Common myeloid progenitor, CD34-positive (primary cell): ENCODE measurements around the gene ANP32B.

ENCODE experiments used
- CTCF ChIA-PET: fragments of 350-600 bp; sonication (Branson Sonifier 250); formaldehyde crosslinking; loops from one replicate; lab custom pipeline; 2021; ENCODE audit warnings: antibody characterized with exemption; lab: Charles Lee
- POLR2A ChIA-PET: fragments of 350-600 bp; sonication (Branson Sonifier 250); formaldehyde crosslinking; loops from one replicate; lab custom pipeline; 2021; ENCODE audit warnings: antibody characterized with exemption; lab: Charles Lee
- DNase-seq, 3 donors: peaks; one replicate each; pipeline versions ENCODE4 v3.0.0 to v3.0.0-alpha.2; 2013
- H3K27ac ChIP-seq, 2 experiments: 1 replicate in 1 of 2; 2 replicates in 1 of 2; pipeline ENCODE4 v1.7.0; 2013; ENCODE audit warnings: inconsistent platforms in 2 of 2, low read length in 2 of 2, mild to moderate bottlenecking in 2 of 2, low read depth in 1 of 2, moderate library complexity in 1 of 2; ENCODE audit not compliant: severe bottlenecking in 2 of 2, insufficient read depth in 1 of 2, poor library complexity in 1 of 2
- H3K27me3 ChIP-seq, 5 experiments: replicated peaks in 2 of 5; 1 replicate in 3 of 5; 2 replicates in 2 of 5; pipeline versions ENCODE4 v1.6.1 to v1.7.0; 2013; ENCODE audit warnings: low read length in 4 of 5, mild to moderate bottlenecking in 2 of 5, moderate library complexity in 2 of 5, inconsistent platforms in 1 of 5; ENCODE audit not compliant: insufficient read depth in 5 of 5, control insufficient read depth in 4 of 5
- H3K36me3 ChIP-seq, 4 experiments: 1 replicate in 2 of 4; 2 replicates in 2 of 4; pipeline versions ENCODE4 v1.6.1 to v1.7.0; 2013; ENCODE audit warnings: low read length in 3 of 4, control low read depth in 1 of 4, mild to moderate bottlenecking in 1 of 4; ENCODE audit not compliant: control insufficient read depth in 4 of 4, insufficient read depth in 4 of 4
- H3K4me1 ChIP-seq, 4 experiments: 1 replicate in 3 of 4; 2 replicates in 1 of 4; pipeline versions ENCODE4 v1.6.1 to v1.7.1; 2013; ENCODE audit warnings: low read length in 3 of 4, mild to moderate bottlenecking in 3 of 4, control low read depth in 1 of 4, inconsistent platforms in 1 of 4, moderate library complexity in 1 of 4; ENCODE audit not compliant: control insufficient read depth in 4 of 4, insufficient read depth in 4 of 4; ENCODE audit errors: control extremely low read depth in 1 of 4
- H3K4me3 ChIP-seq, 7 experiments: 1 replicate in 4 of 7; 2 replicates in 3 of 7; pipeline versions ENCODE4 v1.5.1 to v1.7.0; 2013; ENCODE audit warnings: mild to moderate bottlenecking in 7 of 7, low read length in 6 of 7, moderate library complexity in 6 of 7, inconsistent platforms in 2 of 7, low read depth in 2 of 7, control low read depth in 1 of 7; ENCODE audit not compliant: insufficient read depth in 4 of 7, control insufficient read depth in 1 of 7; ENCODE audit errors: extremely low read depth in 1 of 7
- H3K9me3 ChIP-seq, 5 experiments: 1 replicate in 4 of 5; 2 replicates in 1 of 5; pipeline versions ENCODE4 v1.6.1 to v1.7.1; 2013; ENCODE audit warnings: low read length in 4 of 5, mild to moderate bottlenecking in 2 of 5, inconsistent platforms in 1 of 5, low read depth in 1 of 5, moderate library complexity in 1 of 5; ENCODE audit not compliant: control insufficient read depth in 4 of 5, insufficient read depth in 2 of 5; ENCODE audit errors: control extremely low read depth in 1 of 5
- WGBS: methylation state at CpG from one replicate; pipeline ENCODE4 v1.1.5; 2013; ENCODE audit not compliant: insufficient coverage; 5-methylcytosine and 5-hydroxymethylcytosine counted together

ANP32B gene

GRCh38 chr9:98008764-98009163 is 25.6 kb downstream of the ANP32B start:
- Histone ChIP-seq H3K4me3 (no peak overlapping the region), H3K4me1 (peaks cover 0 to 22% (median 10%) of the 10 kb centered on the region in 4 experiments), H3K27ac (peak overlapping the region in 1 of 2 experiments; percentile 6), H3K36me3 (peaks cover 24 to 97% (median 52%) of the 10 kb centered on the region in 4 experiments), H3K27me3 (no peaks in the 10 kb centered on the region), H3K9me3 (no peaks in the 10 kb centered on the region)
- no peak for DNase-seq
- ChIA-PET POLR2A (no interaction called here), CTCF (interaction anchor here (0.7 to 6.4 kb wide), 4 partner anchors 24 to 85 kb away, joined by 3 to 29 read pairs (median 4); no protein-coding TSS in a partner anchor)
- WGBS = no CpG with 5 or more reads among the region's 3 CpGs

- H3K27me3 ChIP-seq = no peaks in the 10 kb centered on the region
- H3K4me1 ChIP-seq = peaks cover 0 to 22% (median 10%) of the 10 kb centered on the region in 4 experiments
- ChIA-PET POLR2A (no interaction called here), CTCF (interaction anchor here (1.5 kb wide), 1 partner anchor 55 kb away, joined by 3 read pairs; no protein-coding TSS in a partner anchor)
- no peaks in the 10 kb centered on the region for H3K9me3 ChIP-seq
- H3K27ac ChIP-seq = peak overlapping the region in 1 of 2 experiments; percentile 32
- DNase-seq = peak in 1 of 3 donors; percentile 13
- H3K4me3 ChIP-seq = peak overlapping the region in 1 of 7 experiments; percentile 24
- peaks cover 25 to 94% (median 56%) of the 10 kb centered on the region in 4 experiments for H3K36me3 ChIP-seq
- WGBS = 94% methylated on average over 4 of the region's 6 CpGs
Measured at GRCh38 chr9:98009437-98009836, 26.3 kb downstream of the ANP32B start.

- peaks cover 0 to 22% (median 10%) of the 10 kb centered on the region in 4 experiments for H3K4me1 ChIP-seq
- H3K9me3 ChIP-seq = no peaks in the 10 kb centered on the region
- H3K36me3 ChIP-seq = peaks cover 26 to 94% (median 58%) of the 10 kb centered on the region in 4 experiments
- DNase-seq = peak in 2 of 3 donors; percentile 85 to 87
- CTCF ChIA-PET = interaction anchor here (1.0 to 1.3 kb wide), 3 partner anchors 12 to 88 kb away, joined by 4 to 10 read pairs (median 6); partner anchors contain the start of gene TRMO
- no peaks in the 10 kb centered on the region for H3K27me3 ChIP-seq
- WGBS = 13% methylated on average over 1 of the region's 1 CpG
- peak overlapping the region in 1 of 7 experiments; percentile 24 for H3K4me3 ChIP-seq
- POLR2A ChIA-PET = interaction anchor here (0.6 kb wide), 1 partner anchor 257 kb away, joined by 8 read pairs; no protein-coding TSS in a partner anchor
- peak overlapping the region in 1 of 2 experiments; percentile 9 for H3K27ac ChIP-seq
Measured at GRCh38 chr9:98009936-98010335, 26.8 kb downstream of the ANP32B start.

GRCh38 chr9:98010445-98010844 is 27.3 kb downstream of the ANP32B start:
- peak; percentile 36 to 80 (median 68) for DNase-seq
- ChIA-PET POLR2A (interaction anchor here (0.6 kb wide), 1 partner anchor 257 kb away, joined by 8 read pairs; no protein-coding TSS in a partner anchor), CTCF (interaction anchor here (0.7 to 1.6 kb wide), 7 partner anchors 10 to 88 kb away, joined by 3 to 10 read pairs (median 4); partner anchors contain the start of gene TRMO)
- H3K36me3 ChIP-seq = peaks cover 26 to 94% (median 59%) of the 10 kb centered on the region in 4 experiments
- WGBS = 0% methylated on average over 1 of the region's 2 CpGs
- H3K27me3 ChIP-seq = no peaks in the 10 kb centered on the region
- H3K4me3 ChIP-seq = peak overlapping the region in 2 of 7 experiments; percentile 0 to 2
- H3K4me1 ChIP-seq = peaks cover 0 to 22% (median 10%) of the 10 kb centered on the region in 4 experiments
- H3K27ac ChIP-seq = no peak overlapping the region
- no peaks in the 10 kb centered on the region for H3K9me3 ChIP-seq

GRCh38 chr9:98011122-98011521 is 28.0 kb downstream of the ANP32B start:
- ChIA-PET POLR2A (no interaction called here), CTCF (interaction anchor here (0.7 to 1.6 kb wide), 7 partner anchors 9 to 89 kb away, joined by 3 to 10 read pairs (median 4); partner anchors contain the start of gene TRMO)
- H3K4me3 ChIP-seq = no peak overlapping the region
- H3K27me3 ChIP-seq = no peaks in the 10 kb centered on the region
- no peak overlapping the region for H3K27ac ChIP-seq
- 94% methylated on average over 3 of the region's 7 CpGs for WGBS
- no peaks in the 10 kb centered on the region for H3K9me3 ChIP-seq
- no peak for DNase-seq
- peaks cover 0 to 22% (median 10%) of the 10 kb centered on the region in 4 experiments for H3K4me1 ChIP-seq
- H3K36me3 ChIP-seq = peaks cover 27 to 94% (median 55%) of the 10 kb centered on the region in 4 experiments

- Histone ChIP-seq H3K9me3 (no peaks in the 10 kb centered on the region), H3K4me3 (no peak overlapping the region), H3K36me3 (peaks cover 34 to 91% (median 63%) of the 10 kb centered on the region in 4 experiments), H3K4me1 (no peaks in the 10 kb centered on the region), H3K27ac (no peak overlapping the region), H3K27me3 (no peaks in the 10 kb centered on the region)
- CTCF ChIA-PET = interaction anchor here (1.3 to 12.3 kb wide), 4 partner anchors 7 to 23 kb away, joined by 4 to 93 read pairs (median 5); no protein-coding TSS in a partner anchor
- WGBS = 100% methylated on average over 1 of the region's 4 CpGs
- no peak for DNase-seq
- POLR2A ChIA-PET = no interaction called here
Measured at GRCh38 chr9:98016137-98016680, 33.1 kb downstream of the ANP32B start.
